ENCODE results near the gene ELOVL6. TPM values are rescaled to one million over a fixed set of nuclear protein-coding genes. Genes with fewer than 3 reads are reported as not detected.

Gene ELOVL6
- total and polyA plus RNA-seq, 8 donors = 3.2 to 27.9 (median 4.4) TPM

DNA sequence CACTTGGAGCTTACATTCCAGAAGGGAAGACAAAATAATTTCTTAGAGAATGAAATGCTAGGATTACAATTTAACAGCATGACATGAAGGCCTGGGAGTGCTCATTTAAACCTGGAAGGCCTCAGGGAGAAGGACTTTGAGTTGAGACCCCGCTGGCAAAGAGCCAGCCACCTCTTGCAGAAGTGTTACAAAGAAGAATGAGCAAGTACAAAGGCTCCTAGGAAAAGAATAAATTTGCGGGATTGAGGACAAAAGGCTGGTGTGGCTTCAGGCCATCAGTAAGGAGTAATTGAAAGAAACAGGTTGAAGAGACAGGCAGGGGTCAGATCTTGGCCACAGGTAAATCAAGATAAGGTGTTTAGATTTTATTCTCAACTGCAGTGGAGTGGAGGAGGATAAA lies 3.1 kb upstream of the ELOVL6 start:
- Histone ChIP-seq H3K27ac (no peak overlapping the region), H3K4me3 (no peak overlapping the region), H3K4me1 (peaks cover 6 to 29% (median 21%) of the 10 kb centered on the region in 4 donors), H3K27me3 (no peaks in the 10 kb centered on the region), H3K36me3 (no peaks in the 10 kb centered on the region), H3K9me3 (no peaks in the 10 kb centered on the region)
- WGBS, 5 donors = 47 to 75% (median 57%) methylated on average over 2 of the region's 2 CpGs
- DNase-seq = no peak
- intact Hi-C loops (cut with DNase I; ENCODE audit: low total_unique reads) = no loop called here
- TF ChIP-seq, protein P1, sequence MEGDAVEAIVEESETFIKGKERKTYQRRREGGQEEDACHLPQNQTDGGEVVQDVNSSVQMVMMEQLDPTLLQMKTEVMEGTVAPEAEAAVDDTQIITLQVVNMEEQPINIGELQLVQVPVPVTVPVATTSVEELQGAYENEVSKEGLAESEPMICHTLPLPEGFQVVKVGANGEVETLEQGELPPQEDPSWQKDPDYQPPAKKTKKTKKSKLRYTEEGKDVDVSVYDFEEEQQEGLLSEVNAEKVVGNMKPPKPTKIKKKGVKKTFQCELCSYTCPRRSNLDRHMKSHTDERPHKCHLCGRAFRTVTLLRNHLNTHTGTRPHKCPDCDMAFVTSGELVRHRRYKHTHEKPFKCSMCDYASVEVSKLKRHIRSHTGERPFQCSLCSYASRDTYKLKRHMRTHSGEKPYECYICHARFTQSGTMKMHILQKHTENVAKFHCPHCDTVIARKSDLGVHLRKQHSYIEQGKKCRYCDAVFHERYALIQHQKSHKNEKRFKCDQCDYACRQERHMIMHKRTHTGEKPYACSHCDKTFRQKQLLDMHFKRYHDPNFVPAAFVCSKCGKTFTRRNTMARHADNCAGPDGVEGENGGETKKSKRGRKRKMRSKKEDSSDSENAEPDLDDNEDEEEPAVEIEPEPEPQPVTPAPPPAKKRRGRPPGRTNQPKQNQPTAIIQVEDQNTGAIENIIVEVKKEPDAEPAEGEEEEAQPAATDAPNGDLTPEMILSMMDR (IDR thresholded peaks at IDR 0.05) = no peak
- TF ChIP-seq EP300 (IDR thresholded peaks at IDR 0.05) (no peak), POLR2A (IDR thresholded peaks at IDR 0.05) (no peak), POLR2AphosphoS5 (IDR thresholded peaks at IDR 0.05) (no peak)

DNA sequence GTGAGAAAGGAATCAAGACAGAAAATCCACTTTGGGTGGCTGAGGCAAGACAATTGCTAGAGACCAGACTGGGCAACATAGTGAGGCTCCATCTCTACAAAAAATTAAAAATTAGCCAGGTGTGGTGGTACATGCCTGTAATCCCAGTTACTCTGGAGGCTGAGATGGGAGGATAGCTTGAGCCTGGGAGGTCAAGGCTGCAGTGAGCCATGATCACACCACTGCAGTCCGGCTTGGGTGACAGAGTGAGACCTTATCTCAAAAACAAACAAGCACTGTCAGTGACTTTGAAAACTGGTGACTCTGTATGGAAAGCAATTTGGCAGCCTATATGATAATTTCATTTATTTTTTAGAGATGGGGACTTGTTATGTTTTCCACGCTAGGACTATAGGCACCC lies 2.3 kb upstream of the ELOVL6 start:
- intact Hi-C loops (cut with DNase I; ENCODE audit: low total_unique reads) = no loop called here
- 69 to 84% (median 73%) methylated on average over 2 of the region's 2 CpGs for WGBS, 5 donors
- DNase-seq = no peak

DNA sequence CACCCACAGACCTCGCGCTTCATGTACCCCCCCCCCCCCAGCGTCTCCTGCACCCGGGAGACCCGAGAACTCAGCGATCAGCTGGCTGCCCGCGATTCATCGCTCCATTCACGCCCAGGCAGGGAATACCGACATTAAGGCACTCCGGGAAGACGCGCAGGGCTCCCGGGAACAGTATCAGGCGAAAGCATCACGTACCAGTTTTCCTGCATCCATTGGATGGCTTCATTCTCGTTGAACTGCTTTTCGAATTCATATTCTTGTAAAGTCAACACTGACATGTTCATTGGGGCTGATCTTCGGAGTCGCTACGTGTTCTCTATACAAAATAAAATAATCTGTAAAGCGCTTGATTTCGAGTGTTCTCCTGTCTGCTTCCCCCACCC lies 373 bp downstream of the ELOVL6 start:
- H3K27me3 ChIP-seq = no peaks in the 10 kb centered on the region
- WGBS, 5 donors = 0 to 1% (median 0%) methylated on average over 22 to 24 of the region's 24 CpGs
- no peaks in the 10 kb centered on the region for H3K36me3 ChIP-seq
- TF ChIP-seq POLR2A (IDR thresholded peaks at IDR 0.05) (no peak), EP300 (IDR thresholded peaks at IDR 0.05) (no peak), POLR2AphosphoS5 (IDR thresholded peaks at IDR 0.05) (no peak)
- TF ChIP-seq, protein P1 (IDR thresholded peaks at IDR 0.05) = no peak
- peak overlapping the region; percentile 87 to 97 (median 94) for H3K4me3 ChIP-seq
- intact Hi-C loops (cut with DNase I; ENCODE audit: low total_unique reads) = no loop called here
- peak overlapping the region; percentile 65 to 95 (median 93) for H3K27ac ChIP-seq
- H3K9me3 ChIP-seq = no peaks in the 10 kb centered on the region
- peak in 1 of 2 donors; percentile 56 for DNase-seq
- H3K4me1 ChIP-seq = peaks cover 6 to 54% (median 46%) of the 10 kb centered on the region in 4 donors

More for the DNA sequence above, 2.3 kb upstream of the ELOVL6 start:
- Histone ChIP-seq H3K36me3 (no peaks in the 10 kb centered on the region), H3K9me3 (no peaks in the 10 kb centered on the region), H3K4me1 (peaks cover 6 to 35% (median 25%) of the 10 kb centered on the region in 4 donors), H3K4me3 (no peak overlapping the region), H3K27me3 (no peaks in the 10 kb centered on the region), H3K27ac (peak overlapping the region in 2 of 5 donors; percentile 23 to 33)
- TF ChIP-seq POLR2A (IDR thresholded peaks at IDR 0.05) = no peak
- no peak for TF ChIP-seq POLR2AphosphoS5 (IDR thresholded peaks at IDR 0.05)
- TF ChIP-seq EP300 (IDR thresholded peaks at IDR 0.05) = no peak
- TF ChIP-seq, protein P1 (IDR thresholded peaks at IDR 0.05) = no peak

DNA sequence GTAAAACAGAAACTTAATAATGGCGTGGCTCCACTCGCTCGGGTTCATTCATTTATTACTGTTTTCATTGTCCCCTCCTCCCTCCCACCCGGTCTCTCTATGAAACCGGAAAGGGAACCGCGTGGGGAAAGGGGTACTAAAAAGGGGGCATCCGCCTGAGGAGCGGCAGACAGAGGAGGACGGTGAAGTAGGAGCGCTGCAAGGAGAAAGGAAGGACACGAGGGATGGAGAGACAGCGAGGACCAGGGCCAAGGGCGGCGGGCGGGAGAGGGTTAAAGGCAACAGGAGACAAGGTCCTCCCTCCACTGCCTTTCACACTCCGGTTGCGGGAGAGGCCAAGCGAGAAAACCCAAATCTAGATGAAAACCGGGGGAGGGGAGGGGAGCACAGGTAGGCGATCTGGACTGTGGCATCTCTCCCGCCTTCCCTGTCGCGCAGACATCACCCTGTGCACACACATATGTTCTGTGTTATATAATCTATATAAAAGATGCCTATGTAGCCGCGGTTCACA lies 829 bp downstream of the ELOVL6 start:
- Histone ChIP-seq H3K9me3 (no peaks in the 10 kb centered on the region), H3K27ac (peak overlapping the region; percentile 87 to 96 (median 94)), H3K36me3 (no peaks in the 10 kb centered on the region), H3K4me1 (peaks cover 6 to 58% (median 48%) of the 10 kb centered on the region in 4 donors), H3K4me3 (peak overlapping the region; percentile 87 to 97 (median 94)), H3K27me3 (no peaks in the 10 kb centered on the region)
- DNase-seq = peak in 1 of 2 donors; percentile 82
- TF ChIP-seq POLR2A (IDR thresholded peaks at IDR 0.05) (no peak), EP300 (IDR thresholded peaks at IDR 0.05) (no peak), POLR2AphosphoS5 (IDR thresholded peaks at IDR 0.05) (no peak)
- TF ChIP-seq, protein P1 (IDR thresholded peaks at IDR 0.05) = no peak
- WGBS, 5 donors = 0 to 1% (median 1%) methylated on average over 26 of the region's 26 CpGs
- intact Hi-C loops (cut with DNase I; ENCODE audit: low total_unique reads) = no loop called here

Data from stomach (tissue), 9 donors.